WTC11 (cell line): ENCODE measurements around the gene HIBADH.

Experiments
- JAZF1 ChIP-seq: fragments of 250-450 bp; sonication (Bioruptor Pico); IDR thresholded peaks from 2 replicates; pipeline ENCODE4 v1.9.0; 2021; ENCODE audit warnings: moderate library complexity, mild to moderate bottlenecking, inconsistent platforms
- MAX ChIP-seq: sonication (generic); formaldehyde crosslinking; IDR thresholded peaks from 2 replicates; pipeline ENCODE4 v1.8.0; 2022; ENCODE audit warnings: mild to moderate bottlenecking, missing genetic modification reagents
- MXD4 ChIP-seq: fragments of 250-450 bp; sonication (Bioruptor Pico); IDR thresholded peaks from 2 replicates; pipeline ENCODE4 v1.8.0; 2021; ENCODE audit warnings: mild to moderate bottlenecking, moderate library complexity, borderline replicate concordance
- PRDM15 ChIP-seq: sonication (generic); formaldehyde crosslinking; IDR thresholded peaks from 2 replicates; pipeline ENCODE4 v1.8.0; 2022; ENCODE audit warnings: missing genetic modification reagents
- SMAD4 ChIP-seq: sonication (generic); formaldehyde crosslinking; IDR thresholded peaks from 2 replicates; pipeline ENCODE4 v1.8.0; 2022; ENCODE audit warnings: mild to moderate bottlenecking, missing genetic modification reagents
- STAT6 ChIP-seq: sonication (generic); formaldehyde crosslinking; conservative IDR thresholded peaks from 2 replicates; pipeline ENCODE4 v1.8.1; 2023; ENCODE audit warnings: mild to moderate bottlenecking, low read depth, missing genetic modification reagents, moderate library complexity
- TCF7 ChIP-seq: sonication (generic); formaldehyde crosslinking; IDR thresholded peaks from 2 replicates; pipeline ENCODE4 v1.8.0; 2022; ENCODE audit warnings: mild to moderate bottlenecking, low read depth, missing genetic modification reagents, moderate library complexity
- TEAD4 ChIP-seq: sonication (generic); formaldehyde crosslinking; IDR thresholded peaks from 2 replicates; pipeline ENCODE4 v1.8.0; 2022; ENCODE audit warnings: mild to moderate bottlenecking, missing genetic modification reagents
- ZNF423 ChIP-seq: fragments of 250-450 bp; sonication (Bioruptor Pico); IDR thresholded peaks from 2 replicates; pipeline ENCODE4 v2.1.2; 2022; ENCODE audit warnings: mild to moderate bottlenecking, moderate library complexity
- TF ChIP-seq, protein P1 (sequence below): fragments of 200-600 bp; IDR thresholded peaks from 2 replicates; pipeline ENCODE4 v1.8.0; 2022; ENCODE audit warnings: antibody characterized with exemption

GRCh38 chr7:27665531-27665930, 2.8 kb upstream of the HIBADH start:
- TF ChIP-seq JAZF1 (CRISPR knock-in tag) (no peak), SMAD4 (no peak), MXD4 (CRISPR knock-in tag) (no peak), STAT6 (CRISPR knock-in tag) (no peak), PRDM15 (CRISPR knock-in tag) (no peak), TEAD4 (CRISPR knock-in tag) (no peak), TCF7 (no peak), ZNF423 (CRISPR knock-in tag) (no peak), MAX (no peak)
- TF ChIP-seq, protein P1, sequence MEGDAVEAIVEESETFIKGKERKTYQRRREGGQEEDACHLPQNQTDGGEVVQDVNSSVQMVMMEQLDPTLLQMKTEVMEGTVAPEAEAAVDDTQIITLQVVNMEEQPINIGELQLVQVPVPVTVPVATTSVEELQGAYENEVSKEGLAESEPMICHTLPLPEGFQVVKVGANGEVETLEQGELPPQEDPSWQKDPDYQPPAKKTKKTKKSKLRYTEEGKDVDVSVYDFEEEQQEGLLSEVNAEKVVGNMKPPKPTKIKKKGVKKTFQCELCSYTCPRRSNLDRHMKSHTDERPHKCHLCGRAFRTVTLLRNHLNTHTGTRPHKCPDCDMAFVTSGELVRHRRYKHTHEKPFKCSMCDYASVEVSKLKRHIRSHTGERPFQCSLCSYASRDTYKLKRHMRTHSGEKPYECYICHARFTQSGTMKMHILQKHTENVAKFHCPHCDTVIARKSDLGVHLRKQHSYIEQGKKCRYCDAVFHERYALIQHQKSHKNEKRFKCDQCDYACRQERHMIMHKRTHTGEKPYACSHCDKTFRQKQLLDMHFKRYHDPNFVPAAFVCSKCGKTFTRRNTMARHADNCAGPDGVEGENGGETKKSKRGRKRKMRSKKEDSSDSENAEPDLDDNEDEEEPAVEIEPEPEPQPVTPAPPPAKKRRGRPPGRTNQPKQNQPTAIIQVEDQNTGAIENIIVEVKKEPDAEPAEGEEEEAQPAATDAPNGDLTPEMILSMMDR, result no peak
